HG02970 (cell line): ENCODE data around the gene RERG.

Experiments
- ATAC-seq: cut with Tn5 transposase; IDR thresholded peaks from one replicate; pipeline ENCODE4 v1.9.1; 2021; ENCODE audit warnings: mild to moderate bottlenecking, moderate library complexity, moderate number of reproducible peaks; ENCODE audit not compliant: unreplicated experiment, low FRiP score

RERG gene

DNA sequence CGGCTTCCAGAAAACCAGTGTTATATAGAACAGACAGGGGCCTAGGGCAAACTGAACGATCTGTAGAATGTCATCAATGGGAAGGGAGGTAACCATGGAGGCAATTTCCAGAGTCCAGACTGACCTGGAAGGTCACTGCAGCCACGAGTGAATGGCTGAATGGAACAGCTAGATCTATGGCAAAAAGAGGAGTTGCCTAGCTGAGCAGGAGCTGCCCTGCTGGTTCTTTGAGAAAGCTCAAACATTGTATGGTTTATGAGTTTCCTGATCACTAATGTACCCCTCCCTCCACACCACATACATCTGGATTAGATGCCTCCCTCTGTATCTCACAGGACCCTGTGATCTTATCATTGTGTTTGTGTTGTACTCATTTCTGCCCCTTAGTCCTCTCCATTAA lies 1.0 kb upstream of the RERG start:
- no peak for ATAC-seq

DNA sequence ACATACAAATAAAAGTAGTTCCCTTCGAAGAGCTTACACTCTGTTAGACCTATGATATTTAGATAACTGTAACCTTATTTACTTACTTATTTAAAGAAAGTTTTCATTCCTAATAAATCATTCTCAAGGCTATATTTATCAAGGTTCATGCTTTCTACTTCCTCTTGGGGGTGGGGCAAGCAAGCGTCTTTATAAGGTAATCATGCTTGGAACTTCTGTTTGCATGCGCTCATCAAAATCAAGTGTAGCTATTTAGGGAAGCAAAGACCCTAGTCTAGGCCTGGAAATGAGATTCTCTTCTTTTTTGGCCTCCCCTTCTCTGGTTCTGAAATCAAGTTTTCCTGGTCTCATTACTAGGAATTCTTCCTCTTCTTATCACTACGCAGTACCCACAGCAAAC lies 766 bp downstream of the RERG start:
- no peak for ATAC-seq

DNA sequence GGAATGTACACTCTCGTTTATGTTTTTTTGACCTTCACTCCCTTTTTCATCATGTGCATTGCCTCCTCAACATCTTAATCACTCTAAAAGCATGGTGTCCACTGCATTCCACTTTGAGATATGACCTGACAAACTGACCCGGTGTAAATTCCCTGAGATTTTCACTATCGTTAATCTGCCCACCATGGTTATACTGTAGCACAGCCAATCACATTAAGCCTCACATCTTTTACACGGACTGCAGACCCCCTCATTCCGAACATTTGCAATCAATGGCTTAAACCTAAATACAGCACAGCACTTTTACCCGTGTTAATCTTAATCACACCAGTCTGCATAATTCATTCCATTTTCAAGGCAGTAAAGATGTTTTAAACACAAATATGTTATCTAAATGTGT lies 2.4 kb downstream of the RERG start:
- ATAC-seq = no peak

DNA sequence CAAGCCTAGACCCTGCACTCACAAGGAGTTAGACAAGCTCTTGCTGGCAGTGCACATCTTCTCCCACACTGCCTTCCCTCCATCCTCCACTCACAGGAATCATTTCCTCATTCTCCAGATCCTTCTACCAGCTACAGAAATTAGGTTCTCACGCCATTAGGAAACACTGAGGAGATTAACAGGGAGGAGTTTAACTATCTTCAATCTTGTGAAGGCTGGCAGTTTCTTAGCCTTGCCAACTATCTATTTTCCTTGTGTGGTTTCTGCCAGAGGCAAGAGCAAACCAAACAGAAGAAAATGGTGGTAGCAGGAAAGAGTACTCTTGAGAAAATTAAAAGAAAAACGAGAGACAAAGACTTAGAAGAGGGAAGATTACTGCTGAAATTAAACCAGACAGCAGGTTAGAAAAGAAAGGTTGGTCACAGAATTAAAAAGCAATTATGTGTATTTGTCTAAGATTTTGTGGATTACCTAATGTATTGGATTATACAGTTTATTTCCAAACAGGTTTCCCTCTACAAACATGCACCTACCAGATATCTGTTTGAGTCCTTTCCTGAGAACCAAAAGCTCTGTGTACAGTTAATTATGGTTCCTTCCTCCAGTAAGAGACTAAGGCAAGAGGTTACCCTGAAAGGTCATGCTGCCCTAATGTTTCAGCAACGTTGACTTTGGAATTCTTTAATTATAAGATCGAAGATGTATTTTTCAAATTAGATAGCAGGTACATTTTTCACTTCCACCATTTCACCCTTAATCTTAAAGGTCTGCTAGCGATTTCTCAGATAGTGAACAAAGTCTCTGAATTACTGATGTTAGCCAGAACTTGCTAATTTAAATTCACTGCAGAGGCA lies 5.0 kb downstream of the RERG start:
- no peak for ATAC-seq

DNA sequence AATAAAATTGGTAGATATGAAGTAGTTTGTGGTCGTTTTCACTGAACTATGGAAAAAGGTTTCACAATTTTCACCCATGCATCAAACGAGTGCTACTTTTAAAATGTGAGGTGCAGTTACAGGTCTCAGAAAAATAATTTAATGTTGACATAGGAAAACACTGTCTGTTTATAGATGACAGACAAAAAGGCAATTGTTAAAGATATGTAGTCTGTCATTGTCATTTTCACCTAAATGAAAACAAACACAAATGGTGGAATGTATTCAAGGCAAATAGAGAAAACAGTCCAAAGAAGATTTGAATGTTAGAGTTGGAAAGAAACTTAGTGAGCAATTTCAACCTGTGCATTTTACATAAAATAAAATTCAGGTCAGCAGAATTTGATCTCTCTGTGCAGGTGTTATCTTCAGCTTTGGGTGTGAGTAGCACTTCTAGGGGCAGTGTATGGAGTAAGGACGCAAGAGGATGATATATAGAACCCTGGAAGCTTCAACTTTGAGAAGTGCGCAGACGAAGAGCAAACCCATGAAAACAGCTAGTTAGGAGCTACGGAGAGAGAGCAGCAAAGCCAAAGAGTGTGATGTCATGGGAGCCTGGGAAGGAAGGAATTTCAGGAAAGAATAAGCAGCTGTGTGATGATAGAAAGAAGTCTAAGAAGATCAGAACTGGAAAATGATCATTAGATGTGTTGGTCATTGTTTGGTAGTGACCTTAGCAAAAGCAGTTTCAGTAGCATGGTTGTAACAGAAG lies 6.2 kb downstream of the RERG start:
- no peak for ATAC-seq

DNA sequence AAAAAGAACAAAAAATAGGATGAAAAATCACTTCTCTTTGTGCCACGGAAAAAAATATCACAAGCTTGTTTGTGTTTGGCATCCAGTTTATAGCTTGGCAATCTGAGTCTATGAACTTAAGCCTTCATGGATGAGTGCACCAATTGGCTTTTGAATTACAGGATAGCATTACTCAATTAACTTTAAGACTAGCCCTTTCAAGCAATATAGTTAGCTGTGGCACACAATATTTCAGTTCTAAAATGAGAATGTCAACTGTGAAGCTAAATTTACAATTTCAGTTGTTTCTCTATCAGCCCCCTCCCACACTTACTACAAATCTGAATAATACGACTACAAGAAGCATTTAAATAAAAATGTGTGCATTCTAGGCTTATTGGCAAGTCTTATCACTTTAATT lies 8.3 kb downstream of the RERG start:
- ATAC-seq = no peak

DNA sequence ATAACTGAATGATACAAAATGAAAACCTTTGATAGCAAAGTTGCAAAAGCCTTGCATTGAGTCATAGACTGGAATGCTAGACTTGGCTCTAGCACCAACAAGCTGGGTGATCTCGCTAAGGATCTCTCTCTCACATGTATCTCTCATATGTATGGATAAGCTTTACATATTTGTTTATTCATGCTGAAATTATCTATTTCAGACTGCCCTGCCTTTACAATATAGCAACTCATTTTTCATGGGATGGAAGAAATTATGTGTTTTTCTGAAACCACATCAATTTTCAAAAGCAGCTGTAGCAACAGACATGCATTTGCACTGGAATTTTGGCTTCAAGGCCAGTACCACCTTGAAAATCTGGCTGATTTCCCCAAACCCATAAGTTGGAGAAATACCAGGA lies 11.4 kb downstream of the RERG start:
- no peak for ATAC-seq

DNA sequence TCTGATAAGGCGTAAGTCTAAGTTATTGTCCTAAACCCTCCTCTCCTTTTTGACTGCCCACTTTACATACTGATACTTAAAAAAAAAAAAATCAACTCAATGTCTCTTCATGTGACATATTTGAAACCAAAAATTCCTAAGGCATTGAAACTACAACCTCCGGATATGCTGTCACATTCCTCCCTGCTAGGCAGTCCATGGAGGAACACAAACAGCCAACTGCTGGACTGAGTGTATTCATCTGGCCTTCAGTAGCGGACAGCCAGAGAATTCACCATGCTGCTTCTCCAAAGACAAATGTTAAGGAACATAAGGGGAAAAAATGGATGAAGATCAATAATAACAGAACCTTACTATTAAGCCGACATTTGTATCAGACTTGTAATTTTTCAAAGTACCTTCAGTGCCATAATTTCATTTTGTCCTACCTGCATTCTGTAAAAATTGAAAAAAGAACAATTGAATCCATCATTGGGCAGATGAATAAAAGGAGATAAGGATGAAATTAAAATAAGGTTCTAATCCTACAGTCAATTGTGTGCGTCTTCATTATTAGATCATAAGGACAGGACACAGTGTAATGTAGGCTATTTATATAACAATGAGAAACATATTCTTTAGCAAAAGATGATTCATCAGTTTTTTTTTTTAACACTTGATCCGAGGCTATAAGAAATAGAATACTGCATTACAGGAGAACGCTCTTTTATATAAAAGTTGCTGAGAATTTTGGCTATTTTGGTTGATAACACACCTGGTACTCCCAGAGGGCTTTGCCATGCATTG lies 12.2 kb downstream of the RERG start:
- ATAC-seq = no peak

DNA sequence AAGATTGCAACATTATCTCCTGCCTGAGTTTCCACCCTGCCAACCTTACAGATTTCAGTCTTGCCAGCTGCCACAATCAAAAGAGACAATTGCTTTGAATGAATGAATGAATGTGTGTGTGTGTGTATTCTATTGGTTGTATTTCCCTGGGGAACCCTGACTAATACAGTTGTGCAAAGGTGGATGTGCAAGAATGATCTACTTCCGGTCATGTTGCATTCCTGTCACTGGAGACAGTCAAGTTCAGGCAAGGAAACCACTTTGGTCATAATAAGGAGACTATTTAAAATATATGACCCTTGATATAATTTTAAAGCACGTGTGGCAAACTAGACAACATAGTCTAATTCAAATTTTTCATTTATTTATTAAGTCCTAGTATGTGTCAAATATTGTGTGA lies 13.1 kb downstream of the RERG start:
- no peak for ATAC-seq

DNA sequence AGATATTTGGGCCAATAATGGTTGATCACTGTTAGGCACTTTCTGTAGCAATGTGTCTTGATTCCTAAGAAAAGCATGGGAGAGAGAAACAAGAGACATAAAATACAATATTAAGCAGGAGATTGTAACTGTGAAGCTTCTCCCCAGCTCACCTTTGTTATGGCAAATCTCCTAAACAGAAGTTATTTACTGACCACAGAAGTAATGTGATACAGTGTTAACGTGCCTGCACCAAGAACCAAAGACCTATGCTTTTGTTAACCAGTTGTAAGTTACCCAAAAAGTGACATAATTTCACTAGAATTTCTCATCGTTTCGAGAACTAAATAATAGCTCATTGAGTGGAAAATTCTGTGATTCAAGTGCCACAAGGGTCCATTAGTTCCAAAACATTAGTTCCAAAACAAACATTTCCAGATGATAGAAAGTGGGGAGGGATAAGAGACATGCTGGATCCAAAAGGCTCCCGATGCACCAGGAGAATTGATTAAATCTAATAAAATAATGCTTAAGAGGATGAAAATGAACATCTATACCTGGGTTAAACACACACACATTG lies 14.3 kb downstream of the RERG start:
- ATAC-seq = no peak

DNA sequence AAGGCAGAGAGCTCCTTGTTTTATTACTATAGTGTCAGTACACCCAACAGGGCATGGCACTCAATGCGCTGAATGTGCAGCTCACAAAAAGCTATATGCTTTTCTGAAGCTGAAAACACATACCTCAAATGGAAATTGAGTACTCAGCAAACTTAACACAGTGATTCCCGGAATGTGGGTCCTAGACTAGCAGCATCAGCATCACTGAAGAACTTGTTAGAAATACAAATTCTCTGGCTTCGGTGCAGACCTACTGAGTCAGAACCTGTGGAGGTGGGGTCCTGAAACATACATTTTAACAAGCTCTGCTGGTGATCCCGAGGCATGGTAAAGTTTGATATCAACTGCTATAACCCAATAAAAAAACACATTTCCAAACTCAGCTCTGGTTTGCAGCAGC lies 14.9 kb downstream of the RERG start:
- ATAC-seq = no peak

DNA sequence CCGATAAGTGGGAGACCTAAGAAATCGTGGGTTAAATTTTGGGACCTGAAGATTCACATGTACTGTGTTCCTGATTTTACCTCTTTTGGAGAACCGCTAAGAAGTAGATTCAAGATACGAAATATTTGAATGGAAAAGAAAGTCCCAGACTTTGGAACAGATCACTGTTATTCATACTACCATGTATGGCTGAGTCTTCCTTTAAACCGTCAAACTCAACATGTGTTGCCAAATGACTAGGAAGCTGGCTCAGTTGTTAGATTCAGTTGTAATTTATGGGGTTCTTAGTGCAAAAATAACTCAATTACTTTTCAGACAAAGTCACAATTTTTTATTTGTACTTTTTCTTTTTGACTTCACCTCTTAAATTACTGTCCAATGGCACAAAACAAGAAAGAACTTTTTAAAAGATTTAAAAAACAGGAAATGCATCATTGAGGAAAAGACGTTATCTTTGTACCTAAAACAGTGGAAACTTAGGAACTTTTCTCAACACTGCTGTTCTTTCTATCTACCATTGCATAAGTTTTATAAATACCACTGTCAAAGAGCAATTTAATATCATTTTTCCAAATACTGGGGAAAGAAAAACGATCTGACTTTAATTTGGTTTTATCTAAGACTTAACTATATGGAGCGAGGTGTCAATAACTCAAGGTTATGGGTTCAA lies 15.7 kb downstream of the RERG start:
- ATAC-seq = no peak

DNA sequence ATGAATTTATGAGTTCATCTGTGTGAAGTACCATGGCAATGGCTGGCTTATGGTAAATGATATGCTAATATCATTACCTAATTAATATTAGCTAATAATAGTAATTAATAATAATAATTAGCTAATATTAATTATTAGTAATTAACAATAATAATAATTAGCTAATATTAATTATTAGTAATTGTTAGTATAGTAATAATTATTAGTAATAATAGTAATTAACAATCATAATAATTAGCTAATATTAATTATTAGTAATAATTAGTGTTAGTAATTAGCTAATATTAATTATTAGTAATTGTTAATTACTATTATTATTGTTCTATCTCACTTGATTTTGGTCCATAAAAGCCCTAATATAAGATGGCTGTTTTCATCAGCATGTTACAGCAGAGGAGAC lies 19.8 kb downstream of the RERG start:
- no peak for ATAC-seq

DNA sequence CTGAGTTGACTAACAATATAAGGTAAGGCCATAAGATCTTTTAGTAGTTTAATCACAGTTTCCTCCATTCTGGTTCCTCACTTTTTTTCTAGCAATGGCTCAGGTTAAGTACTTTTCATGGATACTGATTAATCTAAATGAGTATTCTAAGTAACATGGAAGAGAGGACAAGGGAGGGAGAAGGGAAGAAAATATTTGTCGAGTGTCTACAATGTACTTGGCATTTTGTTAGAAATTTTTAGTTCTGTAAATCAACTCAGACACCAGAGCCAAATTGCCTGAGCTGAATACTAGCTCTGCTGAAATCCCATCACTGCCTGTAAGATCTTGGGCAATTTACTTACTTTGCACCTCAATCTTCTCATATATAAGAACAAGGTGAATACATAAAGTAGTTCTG lies 20.2 kb downstream of the RERG start:
- ATAC-seq = no peak

DNA sequence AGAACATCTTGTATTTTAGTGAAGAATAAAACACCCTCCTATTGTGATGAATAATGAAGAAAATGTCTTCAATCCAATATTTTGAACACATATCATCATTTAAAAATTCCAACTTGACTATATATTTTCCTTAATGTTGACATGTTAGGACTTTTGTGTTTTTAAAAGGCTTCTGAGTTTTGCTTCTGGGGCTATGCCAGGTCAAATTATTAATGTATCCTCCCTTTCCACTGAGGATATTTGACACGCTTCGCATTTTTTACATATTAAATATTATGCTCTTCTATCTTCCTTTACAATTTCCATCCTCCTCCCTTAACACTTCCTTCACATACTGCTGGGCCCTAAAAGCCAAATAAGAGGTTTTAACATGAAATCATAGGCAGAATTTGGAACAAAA lies 20.6 kb downstream of the RERG start:
- ATAC-seq = no peak

DNA sequence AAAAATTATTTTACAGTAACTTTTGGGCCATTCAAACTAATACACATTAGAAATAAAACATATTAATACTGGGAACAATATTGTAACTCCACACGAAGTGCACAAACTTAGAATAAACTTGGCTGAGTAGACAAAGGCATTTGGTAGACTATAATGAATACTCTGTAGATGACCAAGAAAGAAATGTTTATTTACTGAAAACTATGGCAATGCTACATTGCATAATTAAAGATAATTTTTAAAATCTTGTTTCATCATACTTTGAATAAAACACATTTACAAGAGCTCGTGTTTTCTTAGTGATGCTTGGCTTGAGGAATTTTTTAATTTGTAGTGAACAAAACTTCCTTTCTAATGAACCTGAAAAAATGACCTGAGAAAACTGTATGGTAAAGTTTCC lies 21.3 kb downstream of the RERG start:
- no peak for ATAC-seq

DNA sequence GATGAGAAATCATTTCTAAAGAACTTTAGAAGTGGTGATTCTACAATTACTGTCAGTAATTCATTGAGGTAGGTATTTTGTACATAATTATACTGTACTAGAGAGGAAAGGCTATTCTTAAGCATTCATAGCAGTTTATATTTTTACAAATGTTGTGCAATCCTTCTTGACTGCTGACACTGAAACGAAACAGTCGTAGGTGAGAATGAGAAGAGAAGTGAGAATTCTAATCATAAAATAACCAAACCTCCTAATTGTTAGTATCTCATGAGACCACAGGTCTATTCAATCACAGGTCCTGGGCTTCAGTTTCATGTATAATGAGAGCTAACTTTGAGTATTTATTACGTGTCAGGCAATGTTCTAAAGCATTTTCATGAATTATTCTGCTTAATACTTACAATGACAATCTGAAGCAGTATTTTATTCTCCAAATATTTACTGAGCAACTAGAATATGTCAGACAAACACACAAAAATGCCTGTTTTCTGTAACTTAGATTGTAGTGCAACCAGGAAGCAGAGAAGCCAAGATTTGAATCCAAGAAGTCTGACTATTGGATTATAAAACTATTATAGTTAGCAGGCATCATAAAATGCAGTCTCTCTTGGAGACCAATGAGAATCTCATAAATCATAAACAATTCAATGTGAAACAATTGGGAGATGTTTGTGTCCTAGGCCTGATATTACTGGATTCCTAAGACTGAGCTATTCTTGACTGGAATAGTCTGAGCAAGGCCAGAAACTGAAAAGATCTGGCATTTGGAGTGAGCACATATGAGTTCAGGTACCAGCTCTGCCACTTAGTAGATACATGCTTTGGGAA lies 24.3 kb downstream of the RERG start:
- ATAC-seq = no peak

DNA sequence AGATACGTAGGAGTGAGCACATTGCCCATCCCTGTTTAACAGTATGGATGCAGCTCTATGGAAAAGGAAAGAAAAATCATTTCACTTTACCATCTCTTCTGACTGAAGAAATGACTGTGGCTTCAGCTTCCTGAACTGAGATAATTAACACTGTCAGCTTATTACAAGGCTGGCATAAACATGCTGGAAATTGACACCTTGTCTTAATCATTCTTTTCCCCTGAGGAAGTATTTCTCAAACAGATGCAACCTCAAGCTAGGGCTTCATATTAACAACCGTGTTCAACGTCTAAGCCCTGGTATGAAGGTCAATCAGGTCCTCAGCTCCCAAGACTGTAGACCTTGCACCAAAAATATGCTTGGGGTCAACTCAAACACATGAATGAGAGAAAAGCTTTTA lies 25.0 kb downstream of the RERG start:
- no peak for ATAC-seq
